Stimulated activated CD8-positive, alpha-beta memory T cell treated with anti-CD3 and anti-CD28 coated beads, Interleukin-15, amount 100 ng/mL, for 48 hours (primary cell): ENCODE results near the gene NPHS1.

ENCODE experiments used
- DNase-seq, 2 donors: peaks; one replicate each; pipeline ENCODE4 v3.0.0-alpha.2; 2020; ENCODE audit warnings: low read depth in 2 of 2

NPHS1 gene

DNA sequence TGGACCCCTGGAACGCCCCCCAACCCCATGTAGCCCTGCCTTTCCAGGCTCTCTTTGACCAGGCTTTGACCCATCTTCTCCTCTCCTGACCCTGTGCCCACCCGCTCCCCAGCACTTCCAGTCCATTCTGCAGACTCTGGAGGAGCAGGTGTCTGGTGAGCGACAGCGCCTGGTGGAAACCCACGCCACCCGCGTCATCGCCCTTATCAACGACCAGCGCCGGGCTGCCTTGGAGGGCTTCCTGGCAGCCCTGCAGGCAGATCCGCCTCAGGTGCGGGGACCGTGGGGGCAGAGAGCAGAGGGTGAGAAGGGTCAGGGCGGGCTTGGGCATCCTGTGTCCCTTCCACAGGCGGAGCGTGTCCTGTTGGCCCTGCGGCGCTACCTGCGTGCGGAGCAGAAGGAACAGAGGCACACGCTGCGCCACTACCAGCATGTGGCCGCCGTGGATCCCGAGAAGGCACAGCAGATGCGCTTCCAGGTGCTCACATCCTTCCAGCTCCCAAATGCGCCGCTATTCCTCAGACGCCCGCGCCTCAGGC is 22.2 kb upstream of the NPHS1 start:
- DNase-seq = no peak

DNA sequence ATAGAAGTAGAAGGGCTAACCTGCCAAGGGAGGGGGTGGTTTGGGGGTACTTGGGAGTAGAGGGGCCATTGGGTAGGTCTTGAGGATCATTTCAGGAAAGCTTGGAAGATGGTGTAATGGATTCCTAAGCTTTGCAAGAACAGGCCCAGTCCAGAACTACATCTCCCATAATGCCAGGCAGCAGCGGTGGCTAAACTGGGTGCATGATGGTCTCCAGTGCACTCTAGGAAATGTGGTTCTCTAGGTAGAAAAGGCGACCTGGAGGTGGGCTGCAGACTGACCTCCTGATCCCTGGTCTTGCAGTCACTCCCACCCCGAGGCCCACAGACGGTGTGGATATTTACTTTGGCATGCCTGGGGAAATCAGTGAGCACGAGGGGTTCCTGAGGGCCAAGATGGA is 19.9 kb upstream of the NPHS1 start:
- no peak for DNase-seq

DNA sequence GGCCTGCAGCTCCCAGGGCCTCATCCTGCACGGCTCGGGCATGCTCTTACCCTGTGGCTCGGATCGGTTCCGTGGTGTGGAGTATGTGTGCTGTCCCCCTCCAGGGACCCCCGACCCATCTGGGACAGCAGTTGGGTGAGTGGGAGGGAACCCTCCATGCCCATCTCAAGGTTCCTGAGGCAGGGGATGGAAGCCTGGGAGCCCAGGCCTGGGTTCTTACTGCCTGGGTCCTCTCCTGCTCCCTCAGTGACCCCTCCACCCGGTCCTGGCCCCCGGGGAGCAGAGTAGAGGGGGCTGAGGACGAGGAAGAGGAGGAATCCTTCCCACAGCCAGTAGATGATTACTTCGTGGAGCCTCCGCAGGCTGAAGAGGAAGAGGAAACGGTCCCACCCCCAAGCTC is 19.3 kb upstream of the NPHS1 start:
- DNase-seq = no peak

DNA sequence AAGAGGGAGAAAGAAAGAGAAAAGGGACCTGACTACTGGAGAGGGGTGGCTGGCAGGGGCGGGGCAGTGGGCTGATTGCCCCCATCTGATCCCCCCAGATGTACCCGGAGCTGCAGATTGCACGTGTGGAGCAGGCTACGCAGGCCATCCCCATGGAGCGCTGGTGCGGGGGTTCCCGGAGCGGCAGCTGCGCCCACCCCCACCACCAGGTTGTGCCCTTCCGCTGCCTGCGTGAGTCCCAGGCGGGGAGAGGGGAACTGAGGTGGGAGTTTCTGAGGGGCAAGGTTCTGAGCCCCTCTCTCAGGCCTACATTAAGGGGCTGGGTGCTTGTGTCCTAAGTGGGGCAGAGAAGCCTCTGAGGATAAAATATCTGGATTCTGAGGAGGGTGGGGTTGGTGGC is 18.5 kb upstream of the NPHS1 start:
- no peak for DNase-seq

DNA sequence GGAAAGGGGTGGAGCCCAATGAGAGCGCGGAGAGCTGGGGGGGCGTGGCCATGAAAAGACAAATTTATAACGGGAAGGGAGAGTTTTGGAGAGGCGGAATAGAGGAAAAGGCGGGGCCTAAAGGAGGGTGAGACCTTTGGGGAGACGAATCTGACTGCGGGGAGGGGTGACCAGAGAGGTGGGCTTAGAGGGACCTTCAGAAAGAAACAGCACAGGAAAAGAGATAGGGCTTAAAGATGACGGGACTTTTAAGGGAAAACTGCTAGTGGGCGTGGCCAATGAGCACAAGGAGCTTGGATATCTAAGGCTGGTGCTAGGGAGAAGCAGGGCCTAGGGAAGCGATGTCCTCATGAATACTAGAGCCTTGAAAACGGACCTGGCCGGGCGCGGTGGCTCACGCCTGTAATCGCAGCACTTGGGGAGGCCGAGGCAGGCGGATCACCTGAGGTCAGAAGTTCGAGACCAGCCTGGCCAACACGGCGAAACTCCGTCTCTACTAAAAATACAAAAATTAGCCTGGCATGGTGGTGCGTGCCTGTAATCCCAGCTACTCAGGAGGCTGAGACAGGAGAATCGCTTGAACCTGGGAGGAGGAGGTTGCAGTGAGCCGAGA is 17.9 kb upstream of the NPHS1 start:
- DNase-seq = peak in 1 of 2 donors; percentile 58

DNA sequence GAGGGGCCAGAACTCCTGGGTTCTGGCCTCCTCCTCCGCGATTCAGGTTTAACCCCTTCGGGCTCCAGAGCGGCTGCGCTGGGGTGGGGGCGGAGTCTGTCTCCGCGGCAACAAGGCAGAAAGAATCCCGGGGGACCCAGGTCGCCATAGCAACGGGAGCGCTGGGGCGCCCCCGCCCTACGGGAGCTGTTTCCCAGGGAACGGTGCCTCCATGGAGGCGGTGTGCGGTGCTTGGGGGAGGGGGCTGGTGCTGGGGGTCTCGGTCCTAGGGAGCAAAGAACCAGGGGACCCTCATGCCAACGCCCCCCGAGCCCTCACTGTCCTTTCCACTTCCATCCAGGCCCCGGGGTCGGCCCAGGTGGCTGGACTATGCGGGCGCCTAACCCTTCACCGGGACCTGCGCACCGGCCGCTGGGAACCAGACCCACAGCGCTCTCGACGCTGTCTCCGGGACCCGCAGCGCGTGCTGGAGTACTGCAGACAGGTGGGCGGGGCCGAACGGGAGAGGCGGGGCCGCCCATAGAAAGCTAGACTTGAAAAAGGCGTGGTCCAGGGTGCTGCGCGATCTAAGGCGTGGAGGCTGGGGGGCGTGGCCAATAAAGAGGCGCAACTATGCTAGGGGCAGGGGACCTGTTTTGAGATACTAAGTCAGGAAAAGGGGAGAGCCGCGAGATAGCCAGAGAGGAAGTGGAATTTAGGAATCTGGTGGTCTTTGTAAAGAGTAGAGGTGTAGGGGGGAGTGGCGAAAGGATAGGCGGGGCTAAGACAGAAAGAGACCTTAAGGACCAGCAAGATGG is 17.2 kb upstream of the NPHS1 start:
- peak; percentile 78 to 86 for DNase-seq

DNA sequence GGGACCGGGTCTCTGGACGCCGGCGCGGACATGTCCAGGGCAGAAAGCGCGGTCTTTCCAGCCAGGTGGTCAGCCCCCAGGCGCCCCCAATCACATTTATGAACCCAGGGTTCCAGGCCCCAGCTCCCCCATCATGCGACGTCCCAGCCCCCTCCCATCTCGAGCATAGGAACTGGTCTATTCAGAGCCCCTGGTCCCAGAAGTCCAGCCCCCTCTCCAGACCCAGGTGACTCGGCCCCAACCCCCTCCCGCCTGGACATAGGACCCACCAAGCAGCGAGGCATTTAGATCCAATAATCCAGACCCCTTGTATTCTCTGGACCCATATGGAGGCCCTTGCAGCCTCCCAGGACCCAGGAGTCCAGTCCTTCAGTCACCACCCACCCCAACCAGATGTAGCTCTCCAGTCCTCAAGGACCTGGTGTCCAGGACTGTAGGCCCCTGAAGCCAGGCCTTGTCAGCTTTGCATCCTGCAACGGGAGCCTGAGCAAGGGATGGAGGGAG is 16.6 kb upstream of the NPHS1 start:
- no peak for DNase-seq

DNA sequence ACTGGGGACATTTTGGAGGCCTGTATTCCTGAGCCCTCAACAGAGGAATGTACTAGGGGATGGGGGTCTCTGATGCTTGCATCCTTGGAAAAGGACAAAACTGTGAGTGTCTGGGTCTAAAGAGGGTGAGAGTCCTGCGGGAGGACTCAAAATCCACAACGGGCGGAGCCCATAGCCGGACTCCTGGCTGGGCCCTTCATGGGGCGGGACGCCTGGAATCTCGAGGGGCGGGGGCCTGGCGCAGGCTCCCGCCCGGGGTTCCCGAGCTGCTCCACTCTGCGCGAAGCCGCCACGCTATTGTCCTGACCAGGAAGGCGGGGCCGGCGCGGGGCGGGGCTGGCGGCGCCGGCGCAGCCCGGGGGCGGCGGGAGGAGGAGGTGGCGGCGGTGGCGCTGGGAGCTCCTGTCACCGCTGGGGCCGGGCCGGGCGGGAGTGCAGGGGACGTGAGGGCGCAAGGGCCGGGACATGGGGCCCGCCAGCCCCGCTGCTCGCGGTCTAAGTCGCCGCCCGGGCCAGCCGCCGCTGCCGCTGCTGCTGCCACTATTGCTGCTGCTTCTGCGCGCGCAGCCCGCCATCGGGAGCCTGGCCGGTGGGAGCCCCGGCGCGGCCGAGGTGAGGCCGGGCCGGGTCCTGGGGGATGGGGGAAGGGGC is 16.0 kb upstream of the NPHS1 start, which contains the start of gene APLP1:
TSS of gene APLP1 (plus strand) at position 403 of the 651 bp plus-strand sequence. CDS start at position 466, 63 bp downstream.
- DNase-seq = peak; percentile 64 to 66

DNA sequence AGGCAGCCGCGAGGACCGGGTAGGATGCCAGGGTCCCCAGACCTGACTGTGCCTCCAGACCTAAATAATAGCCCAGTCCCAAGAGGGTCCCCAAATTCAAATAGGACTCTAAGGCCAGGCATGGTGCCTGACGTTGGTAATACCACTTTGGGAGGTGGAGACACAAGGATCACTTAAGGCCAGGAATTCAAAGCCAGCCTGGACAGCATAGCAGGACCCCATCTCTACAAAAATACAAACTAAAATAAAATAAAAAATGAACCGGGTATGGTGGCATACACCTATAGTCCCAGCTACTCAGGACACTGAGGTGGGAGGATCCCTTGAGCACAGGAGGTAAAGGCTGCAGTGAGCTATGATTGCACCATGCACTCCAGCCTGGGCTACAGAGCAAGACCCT is 10.7 kb upstream of the NPHS1 start:
- no peak for DNase-seq

DNA sequence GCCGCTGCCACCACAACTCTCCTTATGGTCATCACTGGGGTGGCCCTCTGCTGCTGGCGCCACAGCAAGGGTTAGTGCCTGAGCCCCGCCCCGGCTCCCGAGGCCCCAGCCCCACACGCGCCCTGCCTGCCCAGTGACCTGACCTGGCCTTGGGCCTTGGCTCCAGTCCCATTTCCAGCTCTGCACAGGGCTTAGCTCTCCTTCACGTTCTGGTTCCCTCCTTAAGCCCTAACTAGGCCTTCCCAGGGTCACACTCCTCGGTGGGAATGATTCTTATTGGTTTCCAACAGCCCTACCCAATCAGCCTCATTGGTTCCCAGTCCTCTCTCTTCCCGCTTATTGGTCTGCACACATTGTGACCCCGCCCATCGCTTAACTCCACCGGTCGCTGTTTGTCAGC is 10.2 kb upstream of the NPHS1 start:
- DNase-seq = no peak

DNA sequence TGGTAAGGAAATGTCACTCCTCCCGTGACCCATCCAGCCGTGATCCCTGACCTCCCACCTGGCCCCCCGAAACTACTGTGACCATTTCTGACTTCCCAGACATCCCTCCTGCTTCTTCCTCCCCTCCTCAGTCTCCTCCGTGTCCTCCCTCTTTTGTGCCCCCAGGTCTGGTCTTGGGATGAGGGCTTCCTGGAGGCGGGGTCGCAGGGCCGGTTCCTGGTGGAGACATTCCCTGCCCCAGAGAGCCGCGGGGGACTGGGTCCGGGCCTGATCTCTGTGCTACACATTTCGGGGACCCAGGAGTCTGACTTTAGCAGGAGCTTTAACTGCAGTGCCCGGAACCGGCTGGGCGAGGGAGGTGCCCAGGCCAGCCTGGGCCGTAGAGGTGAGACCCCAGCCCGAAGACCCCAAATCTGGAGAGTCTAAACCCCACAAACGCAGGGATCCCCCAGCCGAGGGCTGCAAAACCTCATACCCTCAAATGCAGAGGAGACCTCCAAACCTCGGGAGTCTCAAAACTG is 9.4 kb upstream of the NPHS1 start:
- no peak for DNase-seq

DNA sequence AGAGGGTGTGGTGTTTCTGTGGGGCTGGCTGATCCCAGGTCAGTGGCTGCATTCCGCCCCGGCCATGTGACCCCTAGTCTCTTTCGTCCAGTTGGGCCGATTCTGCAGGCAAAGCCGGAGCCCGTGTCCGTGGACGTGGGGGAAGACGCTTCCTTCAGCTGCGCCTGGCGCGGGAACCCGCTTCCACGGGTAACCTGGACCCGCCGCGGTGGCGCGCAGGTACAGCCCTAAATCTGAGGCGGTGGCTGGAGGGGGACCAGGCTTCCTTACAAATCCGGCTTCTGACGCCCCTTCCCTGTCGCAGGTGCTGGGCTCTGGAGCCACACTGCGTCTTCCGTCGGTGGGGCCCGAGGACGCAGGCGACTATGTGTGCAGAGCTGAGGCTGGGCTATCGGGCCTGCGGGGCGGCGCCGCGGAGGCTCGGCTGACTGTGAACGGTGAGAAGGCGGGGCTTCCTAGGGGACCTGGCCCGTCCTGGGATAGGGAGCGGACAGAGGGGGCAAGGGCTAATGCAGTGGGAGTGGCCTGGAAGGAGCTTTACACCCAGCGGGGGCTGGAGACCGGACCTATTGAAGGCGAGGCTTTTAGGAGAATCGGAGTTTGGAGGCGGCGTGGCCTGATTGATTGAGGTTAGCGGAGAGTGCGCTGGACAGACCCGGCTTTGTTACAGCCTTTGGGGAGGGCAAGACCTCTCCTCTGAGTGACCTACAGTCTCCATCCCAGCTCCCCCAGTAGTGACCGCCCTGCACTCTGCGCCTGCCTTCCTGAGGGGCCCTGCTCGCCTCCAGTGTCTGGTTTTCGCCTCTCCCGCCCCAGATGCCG is 8.7 kb upstream of the NPHS1 start:
- no peak for DNase-seq

DNA sequence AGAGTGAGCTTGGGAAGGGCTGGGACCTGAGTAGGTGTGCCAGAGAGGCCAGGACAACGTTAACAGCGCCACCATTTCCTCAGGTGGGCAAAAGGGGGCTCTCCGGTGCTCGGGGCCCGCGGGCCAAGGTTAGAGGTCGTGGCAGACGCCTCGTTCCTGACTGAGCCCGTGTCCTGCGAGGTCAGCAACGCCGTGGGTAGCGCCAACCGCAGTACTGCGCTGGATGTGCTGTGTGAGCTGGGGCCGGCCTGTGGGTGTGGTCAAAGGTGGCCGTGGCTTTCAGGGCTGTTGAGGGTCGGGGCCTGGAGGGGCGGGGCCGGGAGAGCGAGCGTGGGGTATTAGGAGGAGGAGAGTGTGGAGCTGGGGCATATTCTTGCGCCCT is 8.1 kb upstream of the NPHS1 start:
- no peak for DNase-seq

DNA sequence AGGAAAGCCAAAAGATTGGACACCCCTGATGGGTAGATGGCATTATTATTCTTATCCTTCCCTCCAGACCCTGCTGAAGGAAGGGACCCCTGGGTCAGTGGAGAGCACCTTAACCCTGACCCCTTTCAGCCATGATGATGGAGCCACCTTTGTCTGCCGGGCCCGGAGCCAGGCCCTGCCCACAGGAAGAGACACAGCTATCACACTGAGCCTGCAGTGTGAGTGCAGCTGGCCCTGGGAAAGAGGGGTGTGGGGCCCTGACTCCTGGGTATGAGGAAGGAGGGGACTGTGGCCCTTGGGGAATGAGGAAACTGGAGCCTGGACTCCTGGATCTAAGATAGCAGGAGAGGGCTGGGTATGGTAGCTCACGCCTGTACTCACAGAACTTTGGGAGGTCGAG is 7.1 kb upstream of the NPHS1 start:
- no peak for DNase-seq

DNA sequence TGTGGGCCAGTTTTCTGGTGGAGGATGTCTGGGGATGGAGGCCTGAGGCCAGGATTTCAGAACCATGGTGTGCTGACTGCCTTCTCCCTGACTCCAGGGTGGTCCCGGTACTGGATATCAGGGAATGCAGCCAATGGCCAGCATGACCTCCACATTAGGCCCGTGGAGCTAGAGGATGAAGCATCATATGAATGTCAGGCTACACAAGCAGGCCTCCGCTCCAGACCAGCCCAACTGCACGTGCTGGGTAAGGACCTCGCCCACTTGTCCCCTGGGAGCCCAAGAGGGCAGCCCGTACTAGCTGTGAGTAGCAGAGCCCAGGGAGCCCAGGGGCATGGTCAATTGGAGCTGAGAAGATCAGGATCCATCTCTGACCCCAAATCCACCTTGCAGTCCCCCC is 6.0 kb upstream of the NPHS1 start:
- no peak for DNase-seq

DNA sequence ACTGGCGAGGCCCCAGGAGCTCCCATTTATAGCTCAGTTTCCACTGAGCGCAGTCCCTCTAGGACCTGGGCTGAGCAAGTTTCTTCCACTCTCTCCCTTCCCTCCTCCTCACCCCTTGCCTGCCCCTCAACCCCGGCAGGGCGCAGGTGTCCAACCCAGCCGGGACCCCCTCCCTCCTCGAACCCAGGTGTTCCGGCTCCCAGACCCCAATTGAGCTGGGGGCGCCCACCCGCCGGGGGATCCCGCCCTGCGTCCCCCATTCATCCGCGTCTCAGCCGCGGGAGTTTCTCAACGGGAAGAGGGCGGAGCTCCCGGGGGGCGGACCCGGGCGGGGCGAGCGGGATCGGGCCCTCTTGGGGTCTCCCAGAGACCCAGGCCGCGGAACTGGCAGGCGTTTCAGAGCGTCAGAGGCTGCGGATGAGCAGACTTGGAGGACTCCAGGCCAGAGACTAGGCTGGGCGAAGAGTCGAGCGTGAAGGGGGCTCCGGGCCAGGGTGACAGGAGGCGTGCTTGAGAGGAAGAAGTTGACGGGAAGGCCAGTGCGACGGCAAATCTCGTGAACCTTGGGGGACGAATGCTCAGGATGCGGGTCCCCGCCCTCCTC is 4.3 kb upstream of the NPHS1 start, which contains the start of gene KIRREL2:
TSS of gene KIRREL2 (plus strand) at position 366 of the 604 bp plus-strand sequence. CDS start at position 575, 209 bp downstream.
- DNase-seq = no peak

DNA sequence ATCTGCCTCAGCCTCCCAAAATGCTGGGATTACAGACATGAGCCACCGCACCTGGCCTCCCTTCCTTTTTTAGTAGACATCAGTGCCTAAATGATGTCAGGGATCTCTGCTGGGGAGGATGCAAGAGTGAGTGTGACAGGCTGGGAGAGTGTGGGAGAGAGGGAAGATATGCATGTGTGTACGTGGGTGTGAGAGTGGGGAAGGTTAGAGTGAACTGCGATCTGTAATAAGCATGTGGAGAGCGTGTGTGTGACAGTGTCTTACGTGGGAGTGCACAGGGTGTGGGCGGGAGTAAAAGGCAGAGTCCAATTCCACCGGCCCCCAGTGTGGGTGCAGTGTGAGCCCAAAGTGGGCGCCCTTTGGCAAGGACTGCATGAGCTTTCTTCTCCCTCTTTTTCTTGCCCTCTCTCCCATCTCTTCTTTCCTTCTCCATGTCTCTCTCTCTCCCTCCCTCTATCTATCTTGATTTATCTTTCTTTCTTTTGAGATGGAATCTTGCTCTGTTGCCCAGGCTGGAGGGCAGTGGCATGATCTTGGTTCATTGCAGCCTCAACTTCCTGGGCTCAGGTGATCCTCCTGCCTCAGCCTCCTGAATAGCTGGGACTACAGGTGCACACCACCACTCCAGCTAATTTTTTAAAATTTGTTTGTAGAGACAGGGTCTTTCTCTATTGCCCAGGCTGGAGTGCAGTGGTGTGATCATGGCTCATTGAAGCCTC is 893 bp upstream of the NPHS1 start:
- no peak for DNase-seq

DNA sequence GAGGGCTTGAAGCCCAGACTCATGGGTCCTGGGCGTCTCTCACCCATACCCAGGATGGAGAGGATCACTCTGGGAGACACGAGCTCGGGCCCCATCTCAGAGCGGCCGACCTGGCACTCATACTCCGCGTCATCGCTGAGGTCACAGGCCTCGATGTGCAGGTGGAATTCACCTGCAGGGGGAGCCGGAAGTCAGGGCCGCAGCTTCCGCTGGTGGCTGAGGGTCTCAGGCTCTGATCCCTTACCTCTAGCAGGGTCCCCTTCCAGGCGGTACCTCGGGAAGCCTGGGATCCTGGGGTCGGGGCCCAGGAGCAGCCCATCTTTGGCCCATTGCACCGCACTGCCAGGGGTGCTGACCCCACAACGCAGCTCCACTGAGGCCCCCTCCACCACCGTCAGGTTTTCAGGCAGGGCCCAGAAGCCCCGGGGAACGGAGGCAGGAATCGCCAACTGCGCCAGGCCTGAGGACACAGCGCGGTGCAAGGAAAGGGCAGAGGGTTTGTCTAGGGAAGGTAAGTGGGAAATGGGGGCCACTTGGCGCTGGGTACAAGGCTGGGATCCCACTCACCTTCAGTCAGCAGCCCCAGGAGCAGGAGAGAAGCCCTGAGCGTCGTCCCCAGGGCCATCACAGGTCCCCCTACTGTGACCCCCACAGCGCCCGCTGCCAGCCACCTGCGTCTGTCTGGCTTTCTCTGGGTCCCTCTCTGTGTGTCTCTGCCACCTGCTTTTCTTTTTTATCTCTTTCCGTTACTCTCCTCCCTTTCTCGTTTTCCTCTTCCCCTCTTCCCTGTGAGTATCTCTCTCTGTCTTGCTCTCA is 883 bp downstream of the NPHS1 start:
- DNase-seq = no peak

DNA sequence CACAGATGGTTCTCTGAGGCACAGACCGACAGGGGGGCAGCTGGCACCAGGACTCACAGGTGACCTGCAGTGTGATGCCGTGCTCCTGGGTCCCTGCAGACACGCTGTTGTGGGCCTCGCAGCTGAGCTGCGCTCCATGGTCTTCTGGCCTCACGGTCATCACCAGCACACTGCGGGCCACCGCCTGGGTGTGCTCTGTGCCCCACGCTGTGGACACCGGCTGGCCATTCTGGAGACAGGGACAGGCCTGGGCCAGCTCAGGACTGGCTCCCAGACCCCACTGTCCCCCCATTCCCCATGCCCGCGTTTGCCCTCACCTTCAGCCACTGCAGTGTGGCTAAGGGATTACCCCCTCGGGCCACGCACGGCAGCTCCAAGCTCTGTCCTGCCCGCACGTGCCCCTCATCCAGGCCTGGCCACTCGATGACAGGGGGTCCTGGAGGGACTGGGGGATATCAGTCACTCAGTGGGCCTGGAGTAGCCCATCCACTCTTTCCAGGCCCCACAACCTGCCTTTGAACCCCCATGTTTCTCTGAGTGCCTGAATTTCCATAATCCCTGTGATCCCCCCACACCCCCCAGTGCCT is 3.3 kb downstream of the NPHS1 start:
- no peak for DNase-seq
